Measurements from ENCODE around the gene PLSCR4. TPM values are rescaled to one million over a fixed set of nuclear protein-coding genes. Genes with fewer than 3 reads are reported as not detected.
A peak's percentile ranks its signal among the peaks of the same experiment; 100 is the strongest.

Gene PLSCR4
- total and polyA plus RNA-seq, 4 donors = 19.5 to 56.4 (median 34.9) TPM

DNA sequence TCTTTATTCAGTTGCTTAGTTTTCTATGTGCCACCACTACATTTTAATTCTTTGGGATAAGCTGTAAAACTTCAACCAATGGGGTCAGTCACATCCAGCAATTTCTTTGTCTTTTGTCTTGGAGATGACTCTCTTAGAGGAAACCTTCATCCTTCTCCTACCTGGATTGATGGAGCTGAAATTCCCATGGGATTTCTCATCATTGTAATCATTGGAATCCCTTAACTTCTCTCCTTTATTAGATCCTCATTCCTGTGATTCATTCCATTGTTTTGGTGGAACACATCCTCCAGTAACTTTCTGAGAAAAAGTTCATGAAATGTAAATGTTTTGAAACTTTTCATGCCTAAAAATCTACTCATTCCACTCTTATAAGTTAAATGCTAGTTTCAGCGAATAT, 80.3 kb downstream of the PLSCR4 start (continued):
- no peak for TF ChIP-seq RAD21 (IDR thresholded peaks at IDR 0.05)
- TF ChIP-seq RXRA (IDR thresholded peaks at IDR 0.05) = no peak
- no peak for TF ChIP-seq EGR1 (IDR thresholded peaks at IDR 0.05; ENCODE audit: low read depth in 2 of 2)
- no peak for TF ChIP-seq SP1 (IDR thresholded peaks at IDR 0.05)

DNA sequence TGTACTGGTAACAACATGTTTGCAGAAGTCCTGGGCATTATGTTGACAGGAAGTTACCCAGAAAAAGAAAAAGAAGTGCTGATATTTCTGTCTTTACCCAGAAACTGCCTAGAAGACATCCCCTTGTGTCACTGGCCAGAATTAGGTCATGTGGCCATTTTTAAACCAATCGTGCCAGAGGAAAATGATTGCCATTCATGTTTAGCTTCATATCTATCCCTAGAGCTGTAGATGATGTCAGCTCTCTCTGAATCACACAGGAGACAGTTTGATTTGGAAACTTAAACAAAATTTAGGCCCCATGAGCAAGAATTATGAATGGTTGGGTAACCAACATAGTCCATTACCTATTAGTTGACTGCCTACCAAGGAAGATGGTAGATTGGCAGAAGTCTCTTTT, 81.0 kb downstream of the PLSCR4 start:
- Histone ChIP-seq H3K9ac (ENCODE audit: low read depth in 1 of 2, low read length in 2 of 2) (no peak overlapping the region), H3K9me3 (ENCODE audit: control insufficient read depth in 4 of 4, low read length in 3 of 4) (no peaks in the 10 kb centered on the region)
- no peak for DNase-seq (ENCODE audit: low spot score)

DNA sequence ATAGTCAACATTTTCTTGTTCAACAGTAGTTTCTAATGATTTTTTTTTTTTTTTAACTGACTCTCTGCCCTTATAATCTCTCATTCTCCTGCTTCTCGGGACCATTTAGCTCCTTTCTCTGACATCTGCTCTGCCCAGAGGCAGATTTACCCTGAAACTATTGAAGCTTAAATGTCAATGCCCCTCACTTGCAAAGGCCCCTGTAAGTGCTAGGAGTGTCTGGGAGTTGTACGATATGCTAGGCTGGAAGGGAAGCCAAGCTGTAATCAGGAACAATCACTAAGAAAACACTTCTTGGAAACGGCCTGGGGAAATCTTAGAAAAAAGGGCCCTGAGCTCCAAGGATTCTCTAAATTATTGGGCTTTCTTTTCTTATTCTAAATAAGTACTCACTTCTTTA, 84.1 kb downstream of the PLSCR4 start:
- WGBS = 71% methylated on average over 3 of the region's 3 CpGs
- no peak for TF ChIP-seq TAF1 (conservative IDR thresholded peaks at IDR 0.05)
- TF ChIP-seq HNF4G (IDR thresholded peaks at IDR 0.05) = no peak
- TF ChIP-seq RXRA (IDR thresholded peaks at IDR 0.05) = no peak
- no peak for TF ChIP-seq EGR1 (IDR thresholded peaks at IDR 0.05; ENCODE audit: low read depth in 2 of 2)
- Histone ChIP-seq H3K4me1 (ENCODE audit: control insufficient read depth in 4 of 4, insufficient read depth in 4 of 4, low read length in 3 of 4) (peaks cover 3 to 45% (median 11%) of the 10 kb centered on the region in 4 donors), H3K4me3 (ENCODE audit: low read depth in 1 of 3, low read length in 3 of 3) (no peak overlapping the region), H3K9ac (ENCODE audit: low read depth in 1 of 2, low read length in 2 of 2) (no peak overlapping the region), H3K27me3 (ENCODE audit: control insufficient read depth in 4 of 4, insufficient read depth in 4 of 4, low read length in 3 of 4) (no peaks in the 10 kb centered on the region), H3K27ac (ENCODE audit: low read depth in 1 of 2, low read length in 2 of 2) (peak overlapping the region; percentile 40 to 63), H3K36me3 (ENCODE audit: control insufficient read depth in 4 of 4, insufficient read depth in 3 of 4, low read depth in 1 of 4, low read length in 3 of 4) (no peaks in the 10 kb centered on the region), H3K9me3 (ENCODE audit: control insufficient read depth in 4 of 4, low read length in 3 of 4) (no peaks in the 10 kb centered on the region)
- no peak for DNase-seq (ENCODE audit: low spot score)

More for the DNA sequence above, 81.0 kb downstream of the PLSCR4 start:
- Histone ChIP-seq H3K4me1 (ENCODE audit: control insufficient read depth in 4 of 4, insufficient read depth in 4 of 4, low read length in 3 of 4) (peaks cover 0 to 20% (median 2%) of the 10 kb centered on the region in 4 donors), H3K4me3 (ENCODE audit: low read depth in 1 of 3, low read length in 3 of 3) (no peak overlapping the region), H3K27ac (ENCODE audit: low read depth in 1 of 2, low read length in 2 of 2) (no peak overlapping the region), H3K36me3 (ENCODE audit: control insufficient read depth in 4 of 4, insufficient read depth in 3 of 4, low read depth in 1 of 4, low read length in 3 of 4) (no peaks in the 10 kb centered on the region), H3K27me3 (ENCODE audit: control insufficient read depth in 4 of 4, insufficient read depth in 4 of 4, low read length in 3 of 4) (no peaks in the 10 kb centered on the region)
- no peak for TF ChIP-seq EGR1 (IDR thresholded peaks at IDR 0.05; ENCODE audit: low read depth in 2 of 2)
- no peak for TF ChIP-seq HNF4G (IDR thresholded peaks at IDR 0.05)
- TF ChIP-seq YY1 (IDR thresholded peaks at IDR 0.05) = no peak
- no peak for TF ChIP-seq TAF1 (conservative IDR thresholded peaks at IDR 0.05)
- 95% methylated on average over 1 of the region's 1 CpG for WGBS

DNA sequence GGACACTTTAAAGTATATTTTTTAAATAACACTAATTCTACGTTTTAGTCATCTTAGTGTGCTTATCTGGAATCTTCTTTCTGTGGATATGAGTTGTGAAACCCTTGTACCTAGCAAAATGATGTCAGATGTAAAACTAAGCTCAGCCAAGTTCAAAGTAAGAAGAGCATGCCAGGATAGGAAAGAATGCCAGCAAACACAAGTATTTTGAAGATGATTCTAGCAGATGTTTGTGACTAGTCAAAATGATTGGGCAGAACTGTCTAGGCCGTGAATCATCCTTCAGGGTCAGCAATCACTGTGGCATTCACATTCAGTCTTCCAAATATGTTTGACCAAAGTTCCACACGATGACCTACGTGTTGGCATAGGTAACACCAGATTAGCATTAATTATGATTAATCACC, 84.5 kb downstream of the PLSCR4 start:
- Histone ChIP-seq H3K36me3 (ENCODE audit: control insufficient read depth in 4 of 4, insufficient read depth in 3 of 4, low read depth in 1 of 4, low read length in 3 of 4) (no peaks in the 10 kb centered on the region), H3K27ac (ENCODE audit: low read depth in 1 of 2, low read length in 2 of 2) (peak overlapping the region; percentile 40 to 63), H3K4me1 (ENCODE audit: control insufficient read depth in 4 of 4, insufficient read depth in 4 of 4, low read length in 3 of 4) (peaks cover 3 to 45% (median 11%) of the 10 kb centered on the region in 4 donors), H3K9ac (ENCODE audit: low read depth in 1 of 2, low read length in 2 of 2) (no peak overlapping the region), H3K4me3 (ENCODE audit: low read depth in 1 of 3, low read length in 3 of 3) (no peak overlapping the region), H3K27me3 (ENCODE audit: control insufficient read depth in 4 of 4, insufficient read depth in 4 of 4, low read length in 3 of 4) (no peaks in the 10 kb centered on the region), H3K9me3 (ENCODE audit: control insufficient read depth in 4 of 4, low read length in 3 of 4) (no peaks in the 10 kb centered on the region)
- WGBS = 43% methylated on average over 4 of the region's 4 CpGs
- TF ChIP-seq RAD21 (IDR thresholded peaks at IDR 0.05) = no peak
- no peak for TF ChIP-seq FOXA1 (IDR thresholded peaks at IDR 0.05)
- peak in 1 of 2 donors; percentile 53 for TF ChIP-seq JUND (IDR thresholded peaks at IDR 0.05)
- peak in 1 of 2 donors; percentile 37 for TF ChIP-seq HNF4A (conservative IDR thresholded peaks at IDR 0.05)
- TF ChIP-seq, protein P1, sequence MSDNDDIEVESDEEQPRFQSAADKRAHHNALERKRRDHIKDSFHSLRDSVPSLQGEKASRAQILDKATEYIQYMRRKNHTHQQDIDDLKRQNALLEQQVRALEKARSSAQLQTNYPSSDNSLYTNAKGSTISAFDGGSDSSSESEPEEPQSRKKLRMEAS (IDR thresholded peaks at IDR 0.05) = peak; percentile 64
- TF ChIP-seq, protein P2, sequence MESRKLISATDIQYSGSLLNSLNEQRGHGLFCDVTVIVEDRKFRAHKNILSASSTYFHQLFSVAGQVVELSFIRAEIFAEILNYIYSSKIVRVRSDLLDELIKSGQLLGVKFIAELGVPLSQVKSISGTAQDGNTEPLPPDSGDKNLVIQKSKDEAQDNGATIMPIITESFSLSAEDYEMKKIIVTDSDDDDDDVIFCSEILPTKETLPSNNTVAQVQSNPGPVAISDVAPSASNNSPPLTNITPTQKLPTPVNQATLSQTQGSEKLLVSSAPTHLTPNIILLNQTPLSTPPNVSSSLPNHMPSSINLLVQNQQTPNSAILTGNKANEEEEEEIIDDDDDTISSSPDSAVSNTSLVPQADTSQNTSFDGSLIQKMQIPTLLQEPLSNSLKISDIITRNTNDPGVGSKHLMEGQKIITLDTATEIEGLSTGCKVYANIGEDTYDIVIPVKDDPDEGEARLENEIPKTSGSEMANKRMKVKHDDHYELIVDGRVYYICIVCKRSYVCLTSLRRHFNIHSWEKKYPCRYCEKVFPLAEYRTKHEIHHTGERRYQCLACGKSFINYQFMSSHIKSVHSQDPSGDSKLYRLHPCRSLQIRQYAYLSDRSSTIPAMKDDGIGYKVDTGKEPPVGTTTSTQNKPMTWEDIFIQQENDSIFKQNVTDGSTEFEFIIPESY (IDR thresholded peaks at IDR 0.05) = peak; percentile 22
- peak; percentile 44 to 62 for TF ChIP-seq RXRA (IDR thresholded peaks at IDR 0.05)
- no peak for DNase-seq (ENCODE audit: low spot score)
